HL-60 (cell line): ENCODE results near the gene PPP2R3A.

Source experiments
- POLR2AphosphoS5 ChIP-seq: IDR thresholded peaks from 2 replicates; pipeline ENCODE4 v1.6.1; 2012; ENCODE audit warnings: low read depth
- TF ChIP-seq, protein P1 (sequence below): IDR thresholded peaks from one replicate; pipeline ENCODE4 v1.5.1; 2011; ENCODE audit warnings: low read length, control low read depth, inconsistent platforms; ENCODE audit not compliant: insufficient read depth

DNA sequence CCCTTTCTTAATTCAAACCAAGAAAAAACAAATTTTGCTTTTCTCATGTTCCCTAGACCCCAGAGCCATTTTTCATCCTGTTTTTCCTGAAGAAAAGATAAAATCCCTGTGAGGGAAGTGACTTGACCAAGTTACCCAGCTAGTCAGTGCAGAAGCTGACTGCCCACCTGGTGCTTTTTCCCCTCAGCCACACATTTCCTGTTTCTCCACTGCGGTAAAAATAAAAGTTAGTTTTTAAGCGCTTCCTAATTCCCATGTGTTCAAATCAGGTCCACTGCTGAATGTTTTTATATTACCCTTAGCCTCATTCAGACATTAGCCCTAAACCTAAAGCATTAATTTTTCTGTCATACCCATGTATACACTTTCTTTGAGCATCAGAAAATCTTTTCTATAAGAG, 26.1 kb downstream of the PPP2R3A start:
- TF ChIP-seq, protein P1, sequence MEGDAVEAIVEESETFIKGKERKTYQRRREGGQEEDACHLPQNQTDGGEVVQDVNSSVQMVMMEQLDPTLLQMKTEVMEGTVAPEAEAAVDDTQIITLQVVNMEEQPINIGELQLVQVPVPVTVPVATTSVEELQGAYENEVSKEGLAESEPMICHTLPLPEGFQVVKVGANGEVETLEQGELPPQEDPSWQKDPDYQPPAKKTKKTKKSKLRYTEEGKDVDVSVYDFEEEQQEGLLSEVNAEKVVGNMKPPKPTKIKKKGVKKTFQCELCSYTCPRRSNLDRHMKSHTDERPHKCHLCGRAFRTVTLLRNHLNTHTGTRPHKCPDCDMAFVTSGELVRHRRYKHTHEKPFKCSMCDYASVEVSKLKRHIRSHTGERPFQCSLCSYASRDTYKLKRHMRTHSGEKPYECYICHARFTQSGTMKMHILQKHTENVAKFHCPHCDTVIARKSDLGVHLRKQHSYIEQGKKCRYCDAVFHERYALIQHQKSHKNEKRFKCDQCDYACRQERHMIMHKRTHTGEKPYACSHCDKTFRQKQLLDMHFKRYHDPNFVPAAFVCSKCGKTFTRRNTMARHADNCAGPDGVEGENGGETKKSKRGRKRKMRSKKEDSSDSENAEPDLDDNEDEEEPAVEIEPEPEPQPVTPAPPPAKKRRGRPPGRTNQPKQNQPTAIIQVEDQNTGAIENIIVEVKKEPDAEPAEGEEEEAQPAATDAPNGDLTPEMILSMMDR = no peak
- no peak for TF ChIP-seq POLR2AphosphoS5
